ENCODE results near the gene UBA1. TPM values are rescaled to one million over a fixed set of nuclear protein-coding genes. Genes with fewer than 3 reads are reported as not detected.

Gene UBA1
- total RNA-seq, 1 experiment from 2014 or later = 275 TPM

DNA sequence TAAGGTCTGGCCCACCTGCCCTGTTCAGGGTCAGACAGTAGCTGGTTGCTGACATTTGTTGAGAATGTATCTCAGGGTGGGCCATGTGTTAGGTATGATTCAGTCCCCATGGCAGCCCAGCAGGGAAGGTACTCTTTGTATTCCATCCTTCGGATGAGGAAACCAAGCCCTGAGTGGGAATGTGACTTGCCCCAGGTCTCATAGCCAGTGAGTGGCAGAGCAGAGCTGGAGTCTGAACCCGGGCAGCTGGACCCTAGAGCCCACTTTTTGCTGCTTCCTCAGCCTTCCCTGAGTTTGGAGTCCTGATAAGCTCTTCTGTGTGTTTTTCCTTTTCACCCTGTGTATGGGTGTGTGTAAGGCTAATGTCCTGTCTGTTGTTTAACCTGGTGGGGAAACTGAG is 21.6 kb upstream of the UBA1 start:
- no peaks in the 10 kb centered on the region for H3K9me2 ChIP-seq (ENCODE audit: insufficient read depth)
- peaks cover 15% of the 10 kb centered on the region for H3K79me2 ChIP-seq (ENCODE audit: insufficient read depth, low read length)
- TF ChIP-seq CBX3 (IDR thresholded peaks at IDR 0.05; ENCODE audit: low read depth) = no peak
- TF ChIP-seq ZNF274 (IDR thresholded peaks at IDR 0.05; ENCODE audit: low read depth, low read length) = no peak
- TF ChIP-seq RAD21 (IDR thresholded peaks at IDR 0.05; ENCODE audit: low read depth) = no peak
- TF ChIP-seq REST (IDR thresholded peaks at IDR 0.05; ENCODE audit: low read depth) = no peak
- TF ChIP-seq EZH2 (IDR thresholded peaks at IDR 0.05) = no peak
- TF ChIP-seq MAX (IDR thresholded peaks at IDR 0.05) = no peak
- TF ChIP-seq, protein P1, sequence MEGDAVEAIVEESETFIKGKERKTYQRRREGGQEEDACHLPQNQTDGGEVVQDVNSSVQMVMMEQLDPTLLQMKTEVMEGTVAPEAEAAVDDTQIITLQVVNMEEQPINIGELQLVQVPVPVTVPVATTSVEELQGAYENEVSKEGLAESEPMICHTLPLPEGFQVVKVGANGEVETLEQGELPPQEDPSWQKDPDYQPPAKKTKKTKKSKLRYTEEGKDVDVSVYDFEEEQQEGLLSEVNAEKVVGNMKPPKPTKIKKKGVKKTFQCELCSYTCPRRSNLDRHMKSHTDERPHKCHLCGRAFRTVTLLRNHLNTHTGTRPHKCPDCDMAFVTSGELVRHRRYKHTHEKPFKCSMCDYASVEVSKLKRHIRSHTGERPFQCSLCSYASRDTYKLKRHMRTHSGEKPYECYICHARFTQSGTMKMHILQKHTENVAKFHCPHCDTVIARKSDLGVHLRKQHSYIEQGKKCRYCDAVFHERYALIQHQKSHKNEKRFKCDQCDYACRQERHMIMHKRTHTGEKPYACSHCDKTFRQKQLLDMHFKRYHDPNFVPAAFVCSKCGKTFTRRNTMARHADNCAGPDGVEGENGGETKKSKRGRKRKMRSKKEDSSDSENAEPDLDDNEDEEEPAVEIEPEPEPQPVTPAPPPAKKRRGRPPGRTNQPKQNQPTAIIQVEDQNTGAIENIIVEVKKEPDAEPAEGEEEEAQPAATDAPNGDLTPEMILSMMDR (IDR thresholded peaks at IDR 0.05 in 2 of 3, conservative IDR thresholded peaks at IDR 0.05 in 1 of 3; ENCODE audit: borderline replicate concordance in 1 of 3, insufficient read depth in 1 of 3, low read depth in 2 of 3, low read length in 2 of 3) = no peak
- TF ChIP-seq SIN3A (IDR thresholded peaks at IDR 0.05; ENCODE audit: low read depth) = no peak
- TF ChIP-seq POLR2A (IDR thresholded peaks at IDR 0.05; ENCODE audit: borderline replicate concordance, extremely low read depth, insufficient read depth, insufficient read length) = no peak
- TF ChIP-seq CEBPB (IDR thresholded peaks at IDR 0.05; ENCODE audit: low read depth) = no peak
- no peak for TF ChIP-seq FOSL1 (IDR thresholded peaks at IDR 0.05; ENCODE audit: low read depth)
- TF ChIP-seq EGR1 (IDR thresholded peaks at IDR 0.05; ENCODE audit: low read depth) = no peak
- TF ChIP-seq, protein P2, sequence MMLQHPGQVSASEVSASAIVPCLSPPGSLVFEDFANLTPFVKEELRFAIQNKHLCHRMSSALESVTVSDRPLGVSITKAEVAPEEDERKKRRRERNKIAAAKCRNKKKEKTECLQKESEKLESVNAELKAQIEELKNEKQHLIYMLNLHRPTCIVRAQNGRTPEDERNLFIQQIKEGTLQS (IDR thresholded peaks at IDR 0.05) = no peak
- TF ChIP-seq TCF7L2 (IDR thresholded peaks at IDR 0.05; ENCODE audit: borderline replicate concordance, extremely low read depth, insufficient read depth, insufficient read length) = no peak
- no peak for TF ChIP-seq JUND (IDR thresholded peaks at IDR 0.05)
- no peak for TF ChIP-seq ELF1 (IDR thresholded peaks at IDR 0.05; ENCODE audit: borderline replicate concordance, low read depth)
- no peak for TF ChIP-seq EZH2phosphoT487 (IDR thresholded peaks at IDR 0.05; ENCODE audit: borderline replicate concordance)
- no peak for TF ChIP-seq ZFX (IDR thresholded peaks at IDR 0.05)
- TF ChIP-seq, protein P3, sequence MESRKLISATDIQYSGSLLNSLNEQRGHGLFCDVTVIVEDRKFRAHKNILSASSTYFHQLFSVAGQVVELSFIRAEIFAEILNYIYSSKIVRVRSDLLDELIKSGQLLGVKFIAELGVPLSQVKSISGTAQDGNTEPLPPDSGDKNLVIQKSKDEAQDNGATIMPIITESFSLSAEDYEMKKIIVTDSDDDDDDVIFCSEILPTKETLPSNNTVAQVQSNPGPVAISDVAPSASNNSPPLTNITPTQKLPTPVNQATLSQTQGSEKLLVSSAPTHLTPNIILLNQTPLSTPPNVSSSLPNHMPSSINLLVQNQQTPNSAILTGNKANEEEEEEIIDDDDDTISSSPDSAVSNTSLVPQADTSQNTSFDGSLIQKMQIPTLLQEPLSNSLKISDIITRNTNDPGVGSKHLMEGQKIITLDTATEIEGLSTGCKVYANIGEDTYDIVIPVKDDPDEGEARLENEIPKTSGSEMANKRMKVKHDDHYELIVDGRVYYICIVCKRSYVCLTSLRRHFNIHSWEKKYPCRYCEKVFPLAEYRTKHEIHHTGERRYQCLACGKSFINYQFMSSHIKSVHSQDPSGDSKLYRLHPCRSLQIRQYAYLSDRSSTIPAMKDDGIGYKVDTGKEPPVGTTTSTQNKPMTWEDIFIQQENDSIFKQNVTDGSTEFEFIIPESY (IDR thresholded peaks at IDR 0.05; ENCODE audit: extremely low read depth, insufficient replicate concordance, low read length) = no peak
- no peak for TF ChIP-seq YY1 (IDR thresholded peaks at IDR 0.05; ENCODE audit: extremely low read depth, insufficient replicate concordance, low read depth, low read length)
- ATAC-seq (no peak), DNase-seq (ENCODE audit: low read depth, low spot score) (no peak)
- no TSS peak for BruUV-seq (replicated peaks)
- H4K20me1 ChIP-seq (ENCODE audit: insufficient read depth) = no peaks in the 10 kb centered on the region
- CTCF ChIA-PET = no interaction called here
- H3K27me3 ChIP-seq (ENCODE audit: insufficient read depth, low read length) = no peaks in the 10 kb centered on the region
- H3K27ac ChIP-seq (ENCODE audit: low read depth, low read length) = no peak overlapping the region
- no peak overlapping the region for H2AFZ ChIP-seq (ENCODE audit: low read depth, low read length, poor library complexity, severe bottlenecking)
- RAD21 ChIA-PET (ENCODE audit: low non-redundant PET in 1 of 2, low total read pairs in 2 of 2, uncharacterized antibody in 2 of 2, unreplicated experiment in 2 of 2) = no interaction called here
- no peaks in the 10 kb centered on the region for H3K4me1 ChIP-seq (ENCODE audit: control insufficient read depth in 1 of 2, insufficient read depth in 2 of 2, low read length in 2 of 2)
- no peak overlapping the region for H3K4me3 ChIP-seq (replicated peaks in 1 of 2; ENCODE audit: low read depth in 1 of 2, low read length in 2 of 2)
- intact Hi-C loops (cut with micrococcal nuclease) = no loop called here
- H3K4me2 ChIP-seq (ENCODE audit: low read length) = no peak overlapping the region
- no peak overlapping the region for H3K9ac ChIP-seq (ENCODE audit: low read length)
- POLR2A ChIA-PET = no interaction called here
- no peaks in the 10 kb centered on the region for H3K36me3 ChIP-seq (ENCODE audit: control insufficient read depth in 1 of 2, insufficient read depth in 2 of 2, low read length in 2 of 2)
- H3K9me3 ChIP-seq (ENCODE audit: control insufficient read depth in 1 of 2, insufficient read depth in 1 of 2, low read depth in 1 of 2, low read length in 2 of 2) = no peaks in the 10 kb centered on the region
